IMR-90 (cell line): ENCODE results near the gene GALNT14. TPM values are rescaled to one million over a fixed set of nuclear protein-coding genes. Genes with fewer than 3 reads are reported as not detected.

Source experiments
- ATAC-seq: fragments of 200-7000 bp; cut with Tn5 transposase; 2 replicates; pipeline ENCODE4 v1.9.1; 2020; ENCODE audit warnings: low read depth, mild to moderate bottlenecking, moderate library complexity
- BruUV-seq: library from RNA; stranded (reverse); fragments of 400-500 nt; replicated peaks from 2 replicates; lab custom pipeline; 2021; lab: Mats Ljungman, UMichigan
- CTCF ChIA-PET: fragments of 300-600 bp; formaldehyde crosslinking; extraction: SDS; loops from one replicate; lab custom pipeline; 2021; ENCODE audit warnings: antibody characterized with exemption; lab: Yijun Ruan, JAX
- POLR2A ChIA-PET: fragments of 300-600 bp; sonication (Branson Sonifier 250); formaldehyde crosslinking; loops from one replicate; lab custom pipeline; 2022; ENCODE audit warnings: antibody characterized with exemption; ENCODE audit not compliant: unreplicated experiment; lab: Charles Lee
- DNase-seq: peaks from one replicate; pipeline ENCODE4 v3.0.0; 2013
- H2AFZ ChIP-seq: replicated peaks from 2 replicates; pipeline ENCODE3; 2013; ENCODE audit warnings: low read length, mild to moderate bottlenecking; ENCODE audit not compliant: poor library complexity
- H2AK5ac ChIP-seq: 2 replicates; pipeline ENCODE4 v1.6.1; 2013; ENCODE audit warnings: low read depth, low read length, inconsistent platforms
- H2AK9ac ChIP-seq: replicated peaks from 2 replicates; pipeline ENCODE3; 2013; ENCODE audit warnings: mild to moderate bottlenecking, low read depth, low read length, moderate library complexity; ENCODE audit not compliant: poor library complexity
- H2BK120ac ChIP-seq: 2 replicates; pipeline ENCODE4 v1.6.1; 2013; ENCODE audit warnings: low read depth, low read length, inconsistent platforms
- H2BK15ac ChIP-seq: 3 replicates; pipeline ENCODE4 v1.6.1; 2013; ENCODE audit warnings: low read depth, low read length, inconsistent platforms
- H2BK20ac ChIP-seq: 2 replicates; pipeline ENCODE4 v1.6.1; 2013; ENCODE audit warnings: low read depth, mild to moderate bottlenecking, inconsistent platforms, low read length, moderate library complexity
- H2BK5ac ChIP-seq: 2 replicates; pipeline ENCODE4 v1.6.1; 2013; ENCODE audit warnings: mild to moderate bottlenecking, low read depth, low read length, inconsistent platforms; ENCODE audit not compliant: poor library complexity, severe bottlenecking
- H3K14ac ChIP-seq: replicated peaks from 2 replicates; pipeline ENCODE4 v1.6.1; 2013; ENCODE audit warnings: low read depth, low read length, inconsistent platforms
- H3K18ac ChIP-seq: 2 replicates; pipeline ENCODE4 v1.6.1; 2013; ENCODE audit warnings: low read depth, low read length, control low read depth
- H3K23ac ChIP-seq: 2 replicates; pipeline ENCODE4 v1.6.1; 2013; ENCODE audit warnings: low read depth, low read length, inconsistent platforms
- H3K27ac ChIP-seq: 2 replicates; pipeline ENCODE4 v1.5.1; 2013; ENCODE audit warnings: mild to moderate bottlenecking, control low read depth, low read length; ENCODE audit not compliant: insufficient read depth
- H3K27me3 ChIP-seq: 2 replicates; pipeline ENCODE4 v1.6.1; 2013; ENCODE audit warnings: low read length; ENCODE audit not compliant: control insufficient read depth, insufficient read depth
- H3K36me3 ChIP-seq: 2 replicates; pipeline ENCODE4 v1.6.1; 2013; ENCODE audit warnings: low read length, mixed read lengths; ENCODE audit not compliant: control insufficient read depth, insufficient read depth
- H3K4ac ChIP-seq: 2 replicates; pipeline ENCODE4 v1.6.1; 2013; ENCODE audit warnings: low read depth, low read length, inconsistent platforms
- H3K4me1 ChIP-seq: 2 replicates; pipeline ENCODE4 v1.6.1; 2013; ENCODE audit warnings: low read length, mixed read lengths; ENCODE audit not compliant: control insufficient read depth, insufficient read depth
- H3K4me2 ChIP-seq: 2 replicates; pipeline ENCODE4 v1.6.1; 2013; ENCODE audit warnings: low read depth, mild to moderate bottlenecking, control low read depth, low read length, moderate library complexity
- H3K4me3 ChIP-seq: 2 replicates; pipeline ENCODE4 v1.5.1; 2013; ENCODE audit warnings: low read depth, mild to moderate bottlenecking, control low read depth, low read length, moderate library complexity; ENCODE audit not compliant: insufficient read depth
- H3K56ac ChIP-seq: 2 replicates; pipeline ENCODE4 v1.6.1; 2013; ENCODE audit warnings: low read length, inconsistent platforms; ENCODE audit not compliant: insufficient read depth; ENCODE audit errors: extremely low read depth
- H3K79me1 ChIP-seq, 2 experiments: 2 replicates each; pipeline ENCODE4 v1.6.1; 2013; ENCODE audit warnings: low read length in 2 of 2, inconsistent platforms in 1 of 2, low read depth in 1 of 2
- H3K9ac ChIP-seq: 2 replicates; pipeline ENCODE4 v1.6.1; 2013; ENCODE audit warnings: low read depth, low read length, control low read depth
- H3K9me1 ChIP-seq: 2 replicates; pipeline ENCODE4 v1.6.1; 2013; ENCODE audit warnings: low read length, inconsistent platforms; ENCODE audit not compliant: insufficient read depth
- H3K9me3 ChIP-seq: 2 replicates; pipeline ENCODE4 v1.6.1; 2013; ENCODE audit warnings: low read length; ENCODE audit not compliant: control insufficient read depth, insufficient read depth
- H4K20me1 ChIP-seq: 2 replicates; pipeline ENCODE4 v1.6.1; 2013; ENCODE audit warnings: low read length, inconsistent platforms; ENCODE audit not compliant: insufficient read depth
- H4K5ac ChIP-seq: 2 replicates; pipeline ENCODE4 v1.6.1; 2013; ENCODE audit warnings: mild to moderate bottlenecking, low read depth, low read length, control low read depth
- H4K8ac ChIP-seq, 2 experiments: 2 replicates each; pipeline ENCODE4 v1.6.1; 2013; ENCODE audit warnings: low read depth in 2 of 2, low read length in 2 of 2, control low read depth in 1 of 2, inconsistent platforms in 1 of 2
- H4K91ac ChIP-seq: 2 replicates; pipeline ENCODE4 v1.6.1; 2013; ENCODE audit warnings: low read depth, low read length, inconsistent platforms; ENCODE audit not compliant: insufficient read depth
- FOS ChIP-seq: fragments of 150-350 bp; IDR thresholded peaks from 2 replicates; pipeline ENCODE4 v1.6.1; 2016; ENCODE audit warnings: low read depth, low read length
- MAZ ChIP-seq: IDR thresholded peaks from 2 replicates; pipeline ENCODE4 v1.6.1; 2012; ENCODE audit warnings: low read depth, mild to moderate bottlenecking, low read length, improper control_type of control experiment, moderate library complexity, borderline replicate concordance
- MXI1 ChIP-seq: IDR thresholded peaks from 2 replicates; pipeline ENCODE4 v1.6.1; 2012; ENCODE audit warnings: low read depth, mild to moderate bottlenecking, low read length, moderate library complexity, borderline replicate concordance
- SMC3 ChIP-seq: fragments of 150-350 bp; IDR thresholded peaks from 2 replicates; pipeline ENCODE4 v1.6.1; 2016; ENCODE audit warnings: low read depth, mild to moderate bottlenecking, antibody characterized with exemption, low read length, moderate library complexity
- whole genome bisulfite sequencing, 2 experiments: methylation state at CpG; one replicate each; pipeline versions ENCODE4 v1.1.5 to v1.1.7; 2013; ENCODE audit warnings: missing lambda C conversion rate in 2 of 2; ENCODE audit not compliant: insufficient read length in 1 of 2; ENCODE audit errors: extremely low coverage in 2 of 2; 5-methylcytosine and 5-hydroxymethylcytosine counted together
- dilution Hi-C: fragments of 300-500 bp; cut with HindIII; formaldehyde crosslinking; loops from one replicate; pipeline ENCODE4 v1.14.3; 2018; ENCODE audit warnings: low sequenced_read_pairs; ENCODE audit not compliant: unreplicated experiment
- in situ Hi-C: fragments of 300-500 bp; cut with MboI; formaldehyde crosslinking; loops from 3 replicates; pipeline ENCODE4 v1.14.3; 2019; ENCODE audit warnings: low sequenced_read_pairs, inconsistent platforms, mixed read lengths
- intact Hi-C: fragments of 100-400 bp; cut with micrococcal nuclease; formaldehyde crosslinking; loops from 2 replicates; pipeline ENCODE4 v1.10.0; 2022
- polyA plus RNA-seq, 3 experiments: library from polyadenylated mRNA; depleted of rRNA; stranded (reverse); fragments of >200 nt; gene quantifications; 2 replicates each; pipeline ENCODE4 v1.2.3, GENCODE V29; 2012; ENCODE audit warnings: low replicate concordance in 1 of 3
- total RNA-seq: library from RNA; depleted of rRNA; stranded (reverse); fragments of >200 nt; gene quantifications from 2 replicates; pipeline ENCODE4 v1.2.3, GENCODE V29; 2012
- TF ChIP-seq, protein P1 (sequence below): fragments of 150-350 bp; IDR thresholded peaks from 2 replicates; pipeline ENCODE4 v1.6.1; 2017; ENCODE audit warnings: mild to moderate bottlenecking, antibody characterized with exemption, low read length, low read depth

The GALNT14 gene
- total and polyA plus RNA-seq, 2 of the 4 experiments (the other 2 are of a cell fraction), result 0.15 to 0.18 TPM

DNA sequence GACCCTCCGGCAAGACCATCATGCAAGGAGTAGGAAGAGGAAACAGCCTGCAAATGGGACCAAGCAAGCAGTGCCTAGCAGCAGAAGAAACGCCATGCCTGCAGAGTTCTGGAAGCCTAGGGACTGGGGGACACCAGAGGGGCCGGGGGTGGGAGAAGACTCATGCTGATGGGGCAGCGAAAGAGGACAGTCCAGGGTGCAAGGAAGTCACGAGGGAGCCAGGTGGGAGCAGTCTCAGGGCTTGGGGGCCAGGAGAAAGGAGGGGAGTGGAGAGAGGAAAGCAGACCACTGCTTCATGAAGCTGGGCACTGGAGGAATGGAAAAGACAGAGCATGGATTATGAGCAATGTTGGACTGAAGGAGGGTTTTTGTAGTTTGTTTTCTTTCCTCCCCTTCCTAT lies 211.6 kb downstream of the GALNT14 start:
- Histone ChIP-seq H3K18ac (no peak overlapping the region), H4K8ac (no peak overlapping the region), H3K9me1 (no peaks in the 10 kb centered on the region), H3K36me3 (no peaks in the 10 kb centered on the region), H3K4me3 (no peak overlapping the region), H4K91ac (no peak overlapping the region), H3K9me3 (no peaks in the 10 kb centered on the region), H2BK120ac (no peak overlapping the region), H2AFZ (no peak overlapping the region), H4K5ac (no peak overlapping the region), H4K20me1 (no peaks in the 10 kb centered on the region), H2BK15ac (no peak overlapping the region), H2AK9ac (no peak overlapping the region), H3K27ac (no peak overlapping the region), H3K27me3 (no peaks in the 10 kb centered on the region), H2AK5ac (no peak overlapping the region), H3K79me1 (no peaks in the 10 kb centered on the region), H3K56ac (no peak overlapping the region), H3K14ac (no peak overlapping the region), H2BK20ac (no peak overlapping the region), H3K4me1 (no peaks in the 10 kb centered on the region), H3K4ac (no peak overlapping the region), H3K4me2 (no peak overlapping the region), H3K23ac (no peak overlapping the region), H3K9ac (no peak overlapping the region), H2BK5ac (no peak overlapping the region)
- CTCF ChIA-PET, result no interaction called here
- 37% methylated on average over 3 of the region's 5 CpGs; no CpG with 5 or more reads in 1 of the 2 experiments for WGBS, 2 experiments
- no TSS peak for BruUV-seq
- in situ Hi-C loops (no loop called here), intact Hi-C loops (no loop called here), dilution Hi-C loops (no loop called here)
- TF ChIP-seq SMC3, result no peak
- TF ChIP-seq, protein P1, sequence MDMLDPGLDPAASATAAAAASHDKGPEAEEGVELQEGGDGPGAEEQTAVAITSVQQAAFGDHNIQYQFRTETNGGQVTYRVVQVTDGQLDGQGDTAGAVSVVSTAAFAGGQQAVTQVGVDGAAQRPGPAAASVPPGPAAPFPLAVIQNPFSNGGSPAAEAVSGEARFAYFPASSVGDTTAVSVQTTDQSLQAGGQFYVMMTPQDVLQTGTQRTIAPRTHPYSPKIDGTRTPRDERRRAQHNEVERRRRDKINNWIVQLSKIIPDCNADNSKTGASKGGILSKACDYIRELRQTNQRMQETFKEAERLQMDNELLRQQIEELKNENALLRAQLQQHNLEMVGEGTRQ, result no peak
- TF ChIP-seq FOS, result no peak
- TF ChIP-seq MXI1, result no peak
- no peak for TF ChIP-seq MAZ
- DNase-seq (no peak), ATAC-seq (no peak)
- POLR2A ChIA-PET, result no interaction called here
